H9 (cell line): ENCODE data around the gene MOV10L1. TPM values are rescaled to one million over a fixed set of nuclear protein-coding genes. Genes with fewer than 3 reads are reported as not detected.

Experiments used
- DNase-seq: peaks from one replicate; pipeline ENCODE4 v3.0.0-alpha.2; 2017
- H2AFZ ChIP-seq: one replicate; pipeline ENCODE4 v1.6.1; 2013; ENCODE audit warnings: mild to moderate bottlenecking, low read length, control low read depth, moderate library complexity
- H2AK5ac ChIP-seq: 2 replicates; pipeline ENCODE4 v1.6.1; 2013; ENCODE audit warnings: low read length, control low read depth, mixed read lengths; ENCODE audit not compliant: insufficient read length
- H2BK120ac ChIP-seq: one replicate; pipeline ENCODE4 v1.6.1; 2013; ENCODE audit warnings: low read depth, mild to moderate bottlenecking, low read length, control low read depth, inconsistent platforms; ENCODE audit not compliant: poor library complexity, severe bottlenecking
- H2BK12ac ChIP-seq: 2 replicates; pipeline ENCODE4 v1.6.1; 2013; ENCODE audit warnings: low read length, control low read depth, mixed read lengths, low read depth; ENCODE audit not compliant: insufficient read length
- H2BK15ac ChIP-seq: 2 replicates; pipeline ENCODE4 v1.6.1; 2013; ENCODE audit warnings: low read depth, low read length, control low read depth
- H2BK20ac ChIP-seq: one replicate; pipeline ENCODE4 v1.6.1; 2013; ENCODE audit warnings: low read depth, mild to moderate bottlenecking, low read length, control low read depth, inconsistent platforms; ENCODE audit not compliant: poor library complexity, severe bottlenecking
- H2BK5ac ChIP-seq: 2 replicates; pipeline ENCODE4 v1.6.1; 2013; ENCODE audit warnings: low read length, control low read depth, mixed read lengths; ENCODE audit not compliant: insufficient read length
- H3K14ac ChIP-seq: 2 replicates; pipeline ENCODE4 v1.6.1; 2013; ENCODE audit warnings: low read length, control low read depth; ENCODE audit not compliant: insufficient read depth
- H3K18ac ChIP-seq: 2 replicates; pipeline ENCODE4 v1.6.1; 2013; ENCODE audit warnings: low read depth, mild to moderate bottlenecking, mixed read lengths, low read length, control low read depth; ENCODE audit not compliant: insufficient read length
- H3K23ac ChIP-seq: 2 replicates; pipeline ENCODE4 v1.6.1; 2013; ENCODE audit warnings: low read length, control low read depth, mixed read lengths, low read depth; ENCODE audit not compliant: insufficient read length
- H3K23me2 ChIP-seq: 2 replicates; pipeline ENCODE4 v1.6.1; 2013; ENCODE audit warnings: low read depth, mild to moderate bottlenecking, mixed read lengths, low read length, control low read depth; ENCODE audit not compliant: insufficient read length, poor library complexity, severe bottlenecking
- H3K27ac ChIP-seq: 2 replicates; pipeline ENCODE4 v1.5.1; 2013; ENCODE audit warnings: low read length, control low read depth, mixed read lengths, low read depth; ENCODE audit not compliant: insufficient read length
- H3K27me3 ChIP-seq: 2 replicates; pipeline ENCODE4 v1.6.1; 2013; ENCODE audit warnings: low read length, control low read depth, inconsistent platforms; ENCODE audit not compliant: insufficient read depth
- H3K4ac ChIP-seq: 2 replicates; pipeline ENCODE4 v1.6.1; 2013; ENCODE audit warnings: low read depth, mild to moderate bottlenecking, control low read depth, inconsistent platforms, low read length, moderate library complexity
- H3K4me1 ChIP-seq: 2 replicates; pipeline ENCODE4 v1.6.1; 2013; ENCODE audit warnings: low read length, control low read depth, inconsistent platforms; ENCODE audit not compliant: insufficient read depth
- H3K4me2 ChIP-seq: 2 replicates; pipeline ENCODE4 v1.6.1; 2013; ENCODE audit warnings: low read length, control low read depth, mixed read lengths; ENCODE audit not compliant: insufficient read length, insufficient read depth
- H3K56ac ChIP-seq: 2 replicates; pipeline ENCODE4 v1.6.1; 2013; ENCODE audit warnings: low read depth, mild to moderate bottlenecking, mixed read lengths, low read length, control low read depth; ENCODE audit not compliant: insufficient read length
- H3K79me1 ChIP-seq: 2 replicates; pipeline ENCODE4 v1.6.1; 2013; ENCODE audit warnings: low read depth, mild to moderate bottlenecking, moderate library complexity, low read length, control low read depth, inconsistent platforms; ENCODE audit not compliant: insufficient read depth, poor library complexity, severe bottlenecking
- H3K79me2 ChIP-seq: 2 replicates; pipeline ENCODE4 v1.6.1; 2013; ENCODE audit warnings: low read length, control low read depth, inconsistent platforms; ENCODE audit not compliant: insufficient read depth
- H3K9ac ChIP-seq: 2 replicates; pipeline ENCODE4 v1.6.1; 2013; ENCODE audit warnings: low read length, control low read depth, mixed read lengths; ENCODE audit not compliant: insufficient read length; ENCODE audit errors: extremely low read depth
- H3K9me3 ChIP-seq: one replicate; pipeline ENCODE4 v1.6.1; 2013; ENCODE audit warnings: low read depth, low read length, inconsistent platforms; ENCODE audit not compliant: control insufficient read depth
- H3T11ph ChIP-seq: one replicate; pipeline ENCODE4 v1.6.1; 2013; ENCODE audit warnings: mild to moderate bottlenecking, low read length, control low read depth, inconsistent platforms
- H4K20me1 ChIP-seq: one replicate; pipeline ENCODE4 v1.6.1; 2013; ENCODE audit not compliant: control insufficient read depth, insufficient read length, insufficient read depth
- H4K5ac ChIP-seq: 2 replicates; pipeline ENCODE4 v1.6.1; 2013; ENCODE audit warnings: low read depth, mild to moderate bottlenecking, mixed read lengths, low read length, control low read depth; ENCODE audit not compliant: insufficient read length
- H4K8ac ChIP-seq: replicated peaks from 2 replicates; pipeline ENCODE4 v1.6.1; 2013; ENCODE audit warnings: low read length, control low read depth, mixed read lengths, low read depth; ENCODE audit not compliant: insufficient read length
- H4K91ac ChIP-seq: 2 replicates; pipeline ENCODE4 v1.6.1; 2013; ENCODE audit warnings: low read depth, mild to moderate bottlenecking, moderate library complexity, mixed read lengths, low read length, control low read depth; ENCODE audit not compliant: insufficient read length
- H3K27ac Mint-ChIP-seq, 3 experiments: 2 replicates in 2 of 3; 3 replicates in 1 of 3; pipeline ENCODE4 v1.8.0; 2020 to 2021; ENCODE audit warnings: mixed read lengths in 3 of 3, mild to moderate bottlenecking in 1 of 3, moderate library complexity in 1 of 3
- H3K27me3 Mint-ChIP-seq: 2 replicates; pipeline ENCODE4 v1.8.0; 2021; ENCODE audit warnings: low read depth, mild to moderate bottlenecking, moderate library complexity, mixed read lengths
- H3K36me3 Mint-ChIP-seq, 3 experiments: 2 replicates in 2 of 3; 3 replicates in 1 of 3; pipeline ENCODE4 v1.8.0; 2020 to 2021; ENCODE audit warnings: low read depth in 3 of 3, mixed read lengths in 3 of 3; ENCODE audit not compliant: insufficient read depth in 1 of 3
- H3K4me1 Mint-ChIP-seq, 2 experiments: 2 replicates each; pipeline ENCODE4 v1.8.0; 2020; ENCODE audit warnings: mixed read lengths in 2 of 2
- H3K4me3 Mint-ChIP-seq, 2 experiments: 2 replicates in 1 of 2; 3 replicates in 1 of 2; pipeline ENCODE4 v1.8.0; 2020 to 2021; ENCODE audit warnings: mild to moderate bottlenecking in 2 of 2, mixed read lengths in 2 of 2, moderate library complexity in 1 of 2
- H3K9me3 Mint-ChIP-seq, 2 experiments: 2 replicates in 1 of 2; 3 replicates in 1 of 2; pipeline ENCODE4 v1.8.0; 2020; ENCODE audit warnings: mild to moderate bottlenecking in 2 of 2, mixed read lengths in 2 of 2, moderate library complexity in 1 of 2
- WGBS: extraction: QIAGEN DNeasy Blood & Tissue Kit; methylation state at CpG from one replicate; pipeline ENCODE4 v1.1.7; 2013; ENCODE audit warnings: missing lambda C conversion rate, low lambda C conversion rate, mixed read lengths; ENCODE audit not compliant: insufficient read length; ENCODE audit errors: extremely low coverage; 5-methylcytosine and 5-hydroxymethylcytosine counted together
- total RNA-seq: library from RNA; stranded (reverse); gene quantifications from 2 replicates; pipeline ENCODE4 v1.2.1, GENCODE V29; 2021
- TF ChIP-seq, protein P1 (sequence below): fragments of 200-600 bp; sonication (generic); conservative IDR thresholded peaks from 3 replicates; pipeline ENCODE4 v1.8.0; 2021; ENCODE audit warnings: antibody characterized with exemption, mild to moderate bottlenecking

MOV10L1 gene
- total RNA-seq, 1 experiment from 2014 or later, result not detected

DNA sequence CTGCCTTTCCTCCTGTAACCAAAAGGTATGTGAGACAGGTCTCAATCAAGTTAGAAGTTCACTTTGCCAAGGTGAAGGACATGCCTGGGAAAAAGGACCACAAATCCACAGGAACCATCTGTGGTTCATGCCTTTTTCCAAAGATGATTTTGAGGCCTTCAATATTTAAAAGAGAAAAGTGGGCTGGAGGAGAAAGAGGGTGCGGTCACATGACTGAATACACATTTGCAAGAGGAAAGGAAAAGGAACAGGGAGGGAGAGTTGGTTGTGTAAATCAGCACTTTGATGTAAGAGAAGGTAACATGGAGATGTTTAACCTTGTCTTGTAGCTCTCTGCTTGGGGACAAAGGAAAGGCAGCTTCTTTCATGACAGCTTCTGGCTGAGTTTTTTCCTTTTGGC lies 21.2 kb downstream of the MOV10L1 start:
- peak overlapping the region in 1 of 3 experiments; percentile 78; a peak in 2 of 7 replicates for H3K27ac Mint-ChIP-seq

More for the DNA sequence above, 21.2 kb downstream of the MOV10L1 start:
- Histone ChIP-seq H2AK5ac (no peak overlapping the region), H4K5ac (no peak overlapping the region), H3K18ac (no peak overlapping the region), H4K8ac (no peak overlapping the region), H3K23ac (no peak overlapping the region), H2BK120ac (no peak overlapping the region), H3K9me3 (no peaks in the 10 kb centered on the region), H2AFZ (no peak overlapping the region), H3K56ac (no peak overlapping the region), H3K4me1 (no peaks in the 10 kb centered on the region; the same call in 1 of the 2 replicates), H3K14ac (no peak overlapping the region), H3K27ac (no peak overlapping the region), H3T11ph (no peak overlapping the region), H3K23me2 (no peaks in the 10 kb centered on the region), H3K4me2 (no peak overlapping the region), H3K27me3 (no peaks in the 10 kb centered on the region), H4K91ac (no peak overlapping the region), H4K20me1 (no peaks in the 10 kb centered on the region), H3K9ac (no peak overlapping the region), H3K79me2 (no peaks in the 10 kb centered on the region), H2BK20ac (no peak overlapping the region), H3K4ac (no peak overlapping the region), H2BK15ac (no peak overlapping the region), H2BK12ac (no peak overlapping the region), H3K79me1 (no peaks in the 10 kb centered on the region), H2BK5ac (no peak overlapping the region)
- H3K9me3 Mint-ChIP-seq, result no peaks in the 10 kb centered on the region
- TF ChIP-seq, protein P1, sequence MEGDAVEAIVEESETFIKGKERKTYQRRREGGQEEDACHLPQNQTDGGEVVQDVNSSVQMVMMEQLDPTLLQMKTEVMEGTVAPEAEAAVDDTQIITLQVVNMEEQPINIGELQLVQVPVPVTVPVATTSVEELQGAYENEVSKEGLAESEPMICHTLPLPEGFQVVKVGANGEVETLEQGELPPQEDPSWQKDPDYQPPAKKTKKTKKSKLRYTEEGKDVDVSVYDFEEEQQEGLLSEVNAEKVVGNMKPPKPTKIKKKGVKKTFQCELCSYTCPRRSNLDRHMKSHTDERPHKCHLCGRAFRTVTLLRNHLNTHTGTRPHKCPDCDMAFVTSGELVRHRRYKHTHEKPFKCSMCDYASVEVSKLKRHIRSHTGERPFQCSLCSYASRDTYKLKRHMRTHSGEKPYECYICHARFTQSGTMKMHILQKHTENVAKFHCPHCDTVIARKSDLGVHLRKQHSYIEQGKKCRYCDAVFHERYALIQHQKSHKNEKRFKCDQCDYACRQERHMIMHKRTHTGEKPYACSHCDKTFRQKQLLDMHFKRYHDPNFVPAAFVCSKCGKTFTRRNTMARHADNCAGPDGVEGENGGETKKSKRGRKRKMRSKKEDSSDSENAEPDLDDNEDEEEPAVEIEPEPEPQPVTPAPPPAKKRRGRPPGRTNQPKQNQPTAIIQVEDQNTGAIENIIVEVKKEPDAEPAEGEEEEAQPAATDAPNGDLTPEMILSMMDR, result no peak
- H3K36me3 Mint-ChIP-seq, result no peaks in the 10 kb centered on the region
- H3K4me1 Mint-ChIP-seq, result peaks cover 5% of the 10 kb centered on the region in 2 experiments
- peaks cover 10% of the 10 kb centered on the region for H3K27me3 Mint-ChIP-seq
- no peak for DNase-seq
- no peak overlapping the region for H3K4me3 Mint-ChIP-seq
- WGBS, result no CpG with 5 or more reads among the region's 1 CpG
